Thoracic aorta (tissue), 2 donors: ENCODE data around the gene STEAP4. TPM values are rescaled to one million over a fixed set of nuclear protein-coding genes. Genes with fewer than 3 reads are reported as not detected.

ENCODE experiments used
- ATAC-seq: fragments of 150-250 bp; one replicate; pipeline ENCODE4 v1.8.0; 2017; ENCODE audit warnings: low read depth; ENCODE audit not compliant: insufficient number of reproducible peaks, low FRiP score
- DNase-seq: peaks from one replicate; pipeline ENCODE4 v3.0.0-alpha.2; 2020; ENCODE audit warnings: low spot score
- H3K27ac ChIP-seq, 2 donors: fragments of 200-600 bp; sonication (generic); 1 replicate in 1 of 2; 2 replicates in 1 of 2; pipeline ENCODE4 v1.5.1; 2016; ENCODE audit warnings: mild to moderate bottlenecking in 2 of 2, moderate library complexity in 2 of 2
- H3K27me3 ChIP-seq: fragments of 200-600 bp; sonication (generic); replicated peaks from 2 replicates; pipeline ENCODE4 v1.6.0; 2016; ENCODE audit warnings: mild to moderate bottlenecking; ENCODE audit not compliant: insufficient read depth
- H3K36me3 ChIP-seq: fragments of 200-600 bp; sonication (generic); one replicate; pipeline ENCODE4 v1.5.1; 2016
- H3K4me1 ChIP-seq, 2 donors: fragments of 200-600 bp; sonication (generic); 1 replicate in 1 of 2; 2 replicates in 1 of 2; pipeline versions ENCODE4 v1.5.1 to v1.6.0; 2016; ENCODE audit warnings: low read depth in 2 of 2, mild to moderate bottlenecking in 1 of 2; ENCODE audit not compliant: control insufficient read depth in 1 of 2
- H3K4me3 ChIP-seq: fragments of 200-600 bp; sonication (generic); 2 replicates; pipeline ENCODE4 v1.5.1; 2016; ENCODE audit warnings: mild to moderate bottlenecking
- H3K9me3 ChIP-seq: fragments of 200-600 bp; sonication (generic); 2 replicates; pipeline ENCODE4 v1.5.1; 2016
- CTCF ChIP-seq: fragments of 200-600 bp; sonication (generic); IDR thresholded peaks from one replicate; pipeline ENCODE4 v1.5.1; 2019; ENCODE audit warnings: antibody characterized with exemption
- total RNA-seq, 2 donors: library from RNA; depleted of rRNA; stranded (reverse); fragments of >200 nt; gene quantifications; one replicate each; pipeline versions ENCODE4 v1.1.0 to v1.2.3, GENCODE V29; 2016

The STEAP4 gene
- total RNA-seq, 2 donors from 2014 or later, result 127 to 286 TPM

GRCh38 chr7:88301924-88302323, 4.8 kb downstream of the STEAP4 start:
- H3K9me3 ChIP-seq, result no peaks in the 10 kb centered on the region
- no peaks in the 10 kb centered on the region for H3K27me3 ChIP-seq
- no peak for TF ChIP-seq CTCF
- H3K4me1 ChIP-seq, result peaks cover 0 to 5% of the 10 kb centered on the region in 2 donors
- DNase-seq (no peak), ATAC-seq (no peak)
- H3K4me3 ChIP-seq, result no peak overlapping the region
- no peaks in the 10 kb centered on the region for H3K36me3 ChIP-seq
- H3K27ac ChIP-seq, result no peak overlapping the region

GRCh38 chr7:88300401-88300945, 6.2 kb downstream of the STEAP4 start:
- Histone ChIP-seq H3K4me1 (no peaks in the 10 kb centered on the region), H3K27me3 (no peaks in the 10 kb centered on the region), H3K36me3 (no peaks in the 10 kb centered on the region), H3K4me3 (no peak overlapping the region), H3K9me3 (no peaks in the 10 kb centered on the region), H3K27ac (no peak overlapping the region)
- DNase-seq, result no peak
- no peak for TF ChIP-seq CTCF
- ATAC-seq, result no peak

GRCh38 chr7:88299126-88299525, 7.6 kb downstream of the STEAP4 start:
- no peak for TF ChIP-seq CTCF
- no peaks in the 10 kb centered on the region for H3K27me3 ChIP-seq
- no peak overlapping the region for H3K4me3 ChIP-seq
- H3K36me3 ChIP-seq, result no peaks in the 10 kb centered on the region
- H3K27ac ChIP-seq, result no peak overlapping the region
- no peaks in the 10 kb centered on the region for H3K9me3 ChIP-seq
- DNase-seq (no peak), ATAC-seq (no peak)
- no peaks in the 10 kb centered on the region for H3K4me1 ChIP-seq

- Histone ChIP-seq H3K9me3 (no peaks in the 10 kb centered on the region), H3K4me3 (no peak overlapping the region), H3K27me3 (no peaks in the 10 kb centered on the region), H3K36me3 (no peaks in the 10 kb centered on the region), H3K27ac (no peak overlapping the region), H3K4me1 (no peaks in the 10 kb centered on the region)
- ATAC-seq (no peak), DNase-seq (no peak)
- no peak for TF ChIP-seq CTCF
Observed at GRCh38 chr7:88293866-88294265, 12.8 kb downstream of the STEAP4 start.

- ATAC-seq (no peak), DNase-seq (no peak)
- no peaks in the 10 kb centered on the region for H3K27me3 ChIP-seq
- H3K4me1 ChIP-seq, result no peaks in the 10 kb centered on the region
- H3K27ac ChIP-seq, result no peak overlapping the region
- no peaks in the 10 kb centered on the region for H3K36me3 ChIP-seq
- TF ChIP-seq CTCF, result no peak
- no peaks in the 10 kb centered on the region for H3K9me3 ChIP-seq
- no peak overlapping the region for H3K4me3 ChIP-seq
Observed at GRCh38 chr7:88291398-88292173, 15.1 kb downstream of the STEAP4 start.
